ENCODE measurements around the gene GMEB2.
"Not testable (repeated sequence)": the region's sequence is repeated elsewhere in the genome, so short reads cannot be mapped to it uniquely, and the experiment has no call there.

Gene GMEB2

DNA sequence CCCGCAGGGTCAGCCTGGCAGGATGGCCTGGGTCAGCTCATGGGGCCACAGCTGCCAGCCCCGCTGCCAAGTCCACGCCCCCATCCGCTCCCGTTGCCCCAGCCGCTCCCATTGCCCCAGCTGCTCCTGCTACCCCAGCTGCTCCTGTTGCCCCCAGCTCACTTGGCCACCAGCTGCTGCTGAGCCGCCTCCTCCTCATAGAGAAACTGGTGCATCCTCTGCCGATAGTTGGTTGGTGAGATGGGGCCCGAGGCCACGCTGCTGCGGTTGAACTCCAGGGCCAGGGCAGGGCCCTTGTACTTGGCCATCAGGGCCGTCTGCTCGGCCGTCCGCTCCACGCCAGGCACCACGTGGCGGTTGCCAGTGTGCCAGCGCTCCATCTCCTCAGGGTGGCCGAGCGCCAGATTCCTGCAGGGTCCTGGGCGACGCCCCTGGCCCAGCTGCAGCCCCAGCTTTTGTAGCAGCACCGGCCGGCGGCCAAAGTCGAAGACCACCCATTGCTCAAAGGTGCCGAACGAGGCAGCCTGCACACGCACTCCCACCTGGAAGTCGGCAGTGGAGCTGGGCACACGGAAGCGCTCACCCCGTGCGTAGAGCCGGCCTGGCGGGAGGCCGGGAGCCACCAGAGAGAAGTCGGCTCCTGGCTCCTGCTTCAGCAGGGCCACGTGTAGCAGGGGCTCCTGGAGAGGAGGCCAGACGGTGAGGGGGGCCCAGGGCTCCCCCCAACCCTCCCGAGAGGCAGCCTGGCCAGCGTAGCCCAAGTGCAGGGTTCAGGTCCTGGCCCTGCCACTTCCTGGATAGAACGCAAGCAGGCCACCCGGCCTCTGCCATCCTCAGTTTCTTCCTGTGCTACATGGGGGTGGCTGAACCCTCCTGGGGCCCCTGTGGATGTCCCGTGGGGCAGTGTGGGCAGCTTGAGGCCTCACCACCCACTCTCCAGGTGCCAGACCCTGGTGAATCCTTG is 57.6 kb downstream of the GMEB2 start:
- no peak for DNase-seq

GRCh38 chr20:63568170-63568981 is 58.5 kb downstream of the GMEB2 start:
- no peak for DNase-seq

DNA sequence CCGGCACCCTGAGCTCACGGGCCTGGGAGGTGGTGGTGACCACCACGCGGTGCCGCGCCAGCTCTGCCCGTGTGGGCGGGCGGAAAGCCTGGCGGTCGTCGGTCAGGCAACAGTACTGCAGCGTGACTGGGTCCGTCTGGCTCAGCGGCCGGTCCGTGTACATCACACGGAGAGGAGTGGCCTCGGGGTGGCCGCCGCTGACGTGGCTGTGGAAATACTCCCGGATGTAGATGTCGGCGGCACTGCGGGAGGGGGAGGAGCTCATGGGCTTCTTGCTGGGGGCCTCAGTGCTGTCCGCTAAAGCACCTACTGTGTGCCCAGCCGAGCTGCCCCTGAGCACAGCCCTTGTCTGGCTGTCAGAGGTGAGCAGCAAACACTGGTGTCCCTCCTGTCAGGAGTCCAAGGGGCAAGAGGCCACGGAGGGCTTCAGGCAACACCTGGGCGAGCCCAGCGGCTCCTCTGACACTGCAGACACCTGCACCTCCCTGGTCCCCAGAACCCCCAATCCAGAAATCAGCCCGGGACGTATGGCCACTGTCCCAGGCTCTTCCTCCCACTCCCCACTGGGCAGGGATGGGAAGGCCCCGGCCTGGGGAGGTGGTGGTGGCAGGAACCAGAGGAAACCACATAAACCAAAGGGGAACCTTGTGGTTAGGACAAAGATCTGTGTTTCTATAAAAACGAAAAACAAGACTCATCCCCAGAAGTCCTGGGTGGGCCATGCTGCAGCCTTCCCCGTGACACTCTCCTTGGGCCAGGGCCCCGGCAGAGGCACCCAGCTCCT is 59.3 kb downstream of the GMEB2 start:
- peak; percentile 44 for DNase-seq

DNA sequence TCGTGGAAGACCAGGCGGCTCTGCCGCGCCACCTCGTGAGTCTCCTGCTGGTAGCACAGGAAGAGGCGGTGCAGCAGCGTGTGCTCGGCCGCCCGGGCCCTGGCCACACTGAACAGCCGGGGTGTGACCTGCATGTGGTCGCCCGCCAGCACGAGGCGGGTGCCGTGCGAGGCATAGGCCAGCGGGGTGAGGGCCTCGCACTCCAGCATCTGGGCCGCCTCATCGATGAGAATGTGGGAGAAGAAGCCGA is 59.8 kb downstream of the GMEB2 start:
- DNase-seq = no peak

DNA sequence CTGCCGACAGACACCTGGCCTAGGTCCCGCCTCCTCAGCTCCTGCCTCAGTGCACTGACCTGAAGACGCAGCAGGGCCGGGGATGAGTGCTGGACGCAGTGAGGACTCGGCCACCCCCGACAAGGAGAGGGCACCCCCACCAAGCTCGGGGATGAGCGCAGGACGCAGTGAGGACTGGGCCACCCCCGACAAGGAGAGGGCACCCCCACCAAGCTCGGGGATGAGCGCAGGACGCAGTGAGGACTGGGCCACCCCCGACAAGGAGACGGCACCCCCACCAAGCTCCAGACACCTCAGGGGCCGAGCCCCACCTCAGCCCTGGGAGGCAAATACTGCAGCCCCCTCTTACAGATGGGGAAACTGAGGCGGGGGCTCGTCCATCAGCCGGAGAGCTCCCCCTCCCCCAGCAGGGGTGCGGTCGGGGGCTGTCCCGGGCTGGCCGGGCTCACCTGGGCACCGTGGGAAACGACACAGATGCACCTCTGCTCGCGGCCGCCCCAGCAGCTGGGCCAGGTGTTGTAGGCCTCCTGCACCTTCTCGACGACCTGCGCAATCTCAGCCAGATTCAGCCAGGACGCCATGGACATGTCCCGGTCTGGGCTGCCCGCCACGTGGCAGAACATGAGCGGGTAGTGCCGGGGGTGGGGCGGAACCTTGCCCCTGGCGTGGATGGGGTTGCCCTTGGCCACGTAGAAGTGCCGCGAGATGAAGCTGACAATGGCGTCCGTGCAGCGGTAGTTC is 60.3 kb downstream of the GMEB2 start:
- DNase-seq = no peak

DNA sequence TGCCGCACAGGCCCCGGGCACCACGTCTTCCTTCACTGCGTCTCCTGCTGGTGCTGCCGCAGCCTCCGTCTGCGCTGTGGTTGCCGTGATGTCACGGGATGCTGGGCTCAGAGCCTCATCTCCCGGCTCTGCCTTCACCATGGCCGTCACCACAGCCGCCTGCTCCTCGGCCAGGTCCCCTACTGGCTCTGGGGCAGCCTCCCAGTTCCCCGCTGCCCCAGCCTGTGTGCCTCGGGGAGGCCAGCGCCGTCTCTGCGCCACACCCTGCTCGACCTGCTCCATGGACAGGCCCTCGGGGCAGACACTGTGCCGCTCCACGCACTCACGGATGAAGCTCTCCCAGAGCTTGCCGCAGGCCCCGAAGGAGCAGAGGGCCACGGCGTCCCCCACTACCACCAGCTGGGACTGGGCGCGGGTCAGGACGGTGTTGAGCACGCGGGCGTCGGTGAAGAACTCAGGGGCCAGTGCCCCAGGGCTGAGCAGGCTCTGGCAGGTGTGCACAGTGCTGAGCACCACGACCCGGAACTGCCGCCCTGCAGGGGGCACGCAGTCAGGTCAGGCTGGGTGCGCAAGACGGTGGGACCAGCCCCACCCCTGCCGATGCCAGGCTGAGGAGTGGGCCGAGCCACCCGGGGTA is 61.1 kb downstream of the GMEB2 start:
- no peak for DNase-seq

GRCh38 chr20:63565021-63565698 is 61.7 kb downstream of the GMEB2 start:
- DNase-seq = no peak

DNA sequence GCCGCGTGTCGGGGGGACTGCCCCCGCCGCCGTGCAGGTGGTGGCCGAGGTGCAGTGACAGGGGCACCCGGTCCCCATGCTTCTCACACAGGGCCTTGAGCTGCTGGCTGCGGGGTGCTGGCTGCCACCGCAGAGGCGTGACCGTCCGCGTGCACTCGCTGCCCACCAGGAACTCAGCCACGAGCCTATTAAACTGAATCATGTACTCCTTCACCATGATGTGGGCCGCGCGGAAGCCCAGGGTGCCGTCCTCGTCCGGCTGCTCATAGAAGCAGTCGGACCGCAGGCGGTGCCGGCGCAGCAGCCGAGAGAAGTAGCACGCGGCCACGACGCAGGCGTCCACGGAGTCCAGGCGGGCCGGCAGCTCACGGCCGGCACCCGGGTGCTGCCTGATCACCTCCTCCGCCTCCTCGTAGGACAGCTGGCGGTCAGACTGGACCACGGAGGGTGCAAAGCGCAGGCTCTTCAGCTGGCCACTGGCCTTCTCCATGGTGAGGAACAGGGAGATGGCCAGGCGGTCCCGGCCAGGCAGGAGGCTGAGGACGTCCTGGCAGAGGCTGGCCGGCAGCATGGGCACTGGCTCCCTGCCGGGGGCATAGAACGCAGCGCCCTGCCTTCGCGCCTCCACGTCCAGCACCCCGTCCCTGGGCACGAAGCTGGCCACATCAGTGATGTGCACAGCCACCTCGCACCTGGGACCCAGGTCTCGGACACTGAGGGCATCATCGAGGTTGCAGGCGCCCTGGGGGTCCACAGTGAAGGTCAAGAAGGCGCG is 62.7 kb downstream of the GMEB2 start:
- DNase-seq = no peak

DNA sequence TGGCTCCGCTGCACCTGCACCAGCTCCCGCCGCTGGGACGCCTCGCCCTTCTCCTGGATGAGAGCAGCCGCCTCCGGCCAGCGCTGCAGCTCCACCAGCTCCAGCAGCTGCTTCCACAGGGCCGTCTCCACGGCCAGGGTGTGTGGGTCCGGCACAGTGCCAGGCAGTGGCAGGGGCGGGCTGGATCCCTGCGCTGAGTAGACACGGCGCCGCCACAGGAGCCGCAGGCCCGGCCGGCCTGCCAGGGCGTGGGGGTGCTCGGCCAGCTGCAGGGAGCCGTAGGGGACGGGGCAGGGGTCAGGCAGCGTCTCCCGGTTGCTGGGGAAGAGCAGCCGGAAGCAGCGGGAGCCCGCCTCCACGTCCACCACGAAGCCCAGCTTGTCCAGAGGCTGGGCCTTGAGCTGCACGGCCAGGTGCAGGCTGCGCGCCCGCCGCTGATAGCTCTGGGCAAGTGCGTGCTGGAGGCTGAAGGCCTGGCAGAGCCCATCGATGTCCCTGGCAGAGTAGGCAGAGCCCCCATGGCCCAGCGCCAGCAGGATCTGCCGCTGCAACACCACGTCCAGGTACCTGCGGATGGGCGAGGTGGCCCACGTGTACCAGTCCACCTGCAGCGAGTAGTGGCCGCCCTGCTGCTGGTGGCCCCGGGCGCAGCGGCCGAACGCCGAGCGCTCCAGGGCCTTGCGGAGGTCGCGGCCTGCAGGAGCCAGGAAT is 63.5 kb downstream of the GMEB2 start:
- DNase-seq = no peak

DNA sequence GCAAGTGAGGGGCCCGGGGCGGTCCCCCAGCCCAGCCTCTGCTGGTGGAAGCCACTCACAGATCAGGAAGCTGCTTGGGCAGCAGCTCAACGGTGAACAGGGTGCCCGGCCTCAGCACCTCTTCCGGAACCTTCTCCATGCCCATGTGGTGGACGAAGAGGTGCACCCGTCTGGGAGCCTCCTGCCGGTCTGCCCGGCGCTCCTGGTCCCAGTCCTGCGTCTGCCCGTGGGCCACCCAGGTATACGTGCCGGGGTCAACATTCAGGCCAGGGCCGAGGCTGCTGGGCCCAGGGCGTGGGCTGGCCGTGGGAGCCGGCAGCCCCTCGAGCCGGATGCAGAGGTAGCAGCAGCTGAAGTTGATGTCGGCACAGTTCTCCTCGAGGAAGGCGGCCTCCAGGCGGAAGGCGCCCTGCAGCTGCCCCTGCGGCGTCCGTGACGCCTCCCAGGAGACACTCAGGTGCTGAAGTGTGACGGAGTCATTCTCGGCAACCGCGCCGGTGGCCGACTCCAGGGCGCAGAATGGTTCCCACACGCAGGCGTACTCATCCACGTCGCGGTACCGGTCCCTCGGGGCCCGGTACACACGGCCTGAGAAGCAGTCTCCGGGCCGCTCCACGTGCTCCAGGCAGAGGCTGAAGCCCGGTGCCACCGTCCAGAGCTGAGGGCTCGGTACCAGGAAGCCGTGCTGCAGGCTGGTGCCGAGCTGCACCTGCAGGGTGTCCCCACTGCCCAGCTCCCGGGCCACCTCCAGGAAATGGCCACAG is 64.3 kb downstream of the GMEB2 start:
- DNase-seq = no peak

GRCh38 chr20:63561624-63562396 is 65.1 kb downstream of the GMEB2 start:
- DNase-seq = no peak

- no peak for DNase-seq
Observed at GRCh38 chr20:63560856-63561609, 65.9 kb downstream of the GMEB2 start.

- no peak for DNase-seq
Observed at GRCh38 chr20:63560333-63560805, 66.5 kb downstream of the GMEB2 start.

- DNase-seq = not testable (repeated sequence)
Observed at GRCh38 chr20:63559485-63560332, 67.2 kb downstream of the GMEB2 start.

- DNase-seq = no peak
Observed at GRCh38 chr20:63558804-63559484, 68.0 kb downstream of the GMEB2 start.

- DNase-seq = no peak
Observed at GRCh38 chr20:63557481-63557891, 69.4 kb downstream of the GMEB2 start.
